Loucy (cell line): ENCODE measurements around the gene CNTROB.

Experiments
- H2AFZ ChIP-seq: fragments of 200-600 bp; sonication (generic); 2 replicates; pipeline ENCODE4 v1.6.0; 2016; ENCODE audit warnings: antibody characterized with exemption, mild to moderate bottlenecking, low read length, moderate library complexity
- H3F3A ChIP-seq: fragments of 200-600 bp; 2 replicates; pipeline ENCODE4 v1.6.0; 2016; ENCODE audit warnings: antibody characterized with exemption, low read depth, mild to moderate bottlenecking
- H3K27me3 ChIP-seq: fragments of 200-600 bp; sonication (generic); 2 replicates; pipeline ENCODE4 v1.6.1; 2014; ENCODE audit warnings: low read length, mild to moderate bottlenecking; ENCODE audit not compliant: insufficient read depth, poor library complexity, severe bottlenecking
- H3K36me3 ChIP-seq: fragments of 200-600 bp; sonication (generic); 2 replicates; pipeline ENCODE4 v1.6.1; 2016; ENCODE audit warnings: low read length; ENCODE audit not compliant: insufficient read depth
- H3K4me1 ChIP-seq: fragments of 200-600 bp; sonication (generic); 2 replicates; pipeline ENCODE4 v1.5.1; 2014; ENCODE audit warnings: low read length, mild to moderate bottlenecking; ENCODE audit not compliant: insufficient read depth, poor library complexity, severe bottlenecking
- H3K4me2 ChIP-seq: fragments of 200-600 bp; sonication (generic); 2 replicates; pipeline ENCODE4 v1.6.0; 2014; ENCODE audit warnings: antibody characterized with exemption, low read length, low read depth, mild to moderate bottlenecking; ENCODE audit not compliant: poor library complexity, severe bottlenecking
- H3K4me3 ChIP-seq: fragments of 200-600 bp; sonication (generic); 2 replicates; pipeline ENCODE4 v1.5.1; 2014; ENCODE audit warnings: low read length, mild to moderate bottlenecking, mixed read lengths; ENCODE audit not compliant: poor library complexity, severe bottlenecking
- H3K79me2 ChIP-seq: fragments of 200-600 bp; sonication (generic); 2 replicates; pipeline ENCODE4 v1.6.1; 2014; ENCODE audit warnings: low read length; ENCODE audit not compliant: insufficient read depth
- H3K9ac ChIP-seq: fragments of 200-600 bp; sonication (generic); 2 replicates; pipeline ENCODE4 v1.6.0; 2014; ENCODE audit warnings: mild to moderate bottlenecking, low read depth, low read length, moderate library complexity; ENCODE audit not compliant: poor library complexity, severe bottlenecking
- H3K9me2 ChIP-seq: fragments of 200-600 bp; sonication (generic); replicated peaks from 2 replicates; pipeline ENCODE4 v1.6.1; 2016; ENCODE audit warnings: low read depth, low read length, mixed read lengths
- H3K9me3 ChIP-seq: fragments of 200-600 bp; sonication (generic); 2 replicates; pipeline ENCODE4 v1.6.1; 2014; ENCODE audit warnings: mild to moderate bottlenecking, antibody characterized with exemption, low read length, low read depth; ENCODE audit not compliant: insufficient read depth
- H4K20me1 ChIP-seq: fragments of 200-600 bp; sonication (generic); 2 replicates; pipeline ENCODE4 v1.6.0; 2014; ENCODE audit warnings: antibody characterized with exemption, low read length, mild to moderate bottlenecking; ENCODE audit not compliant: insufficient read depth, poor library complexity, severe bottlenecking
- EZH2phosphoT487 ChIP-seq: fragments of 200-600 bp; IDR thresholded peaks from 2 replicates; pipeline ENCODE4 v1.6.1; 2018; ENCODE audit warnings: antibody characterized with exemption, mild to moderate bottlenecking, moderate library complexity, borderline replicate concordance
- TF ChIP-seq, protein P1 (sequence below): fragments of 200-600 bp; sonication (generic); conservative IDR thresholded peaks from 2 replicates; pipeline ENCODE4 v1.5.1; 2014; ENCODE audit warnings: mild to moderate bottlenecking, antibody characterized with exemption, low read length

CNTROB gene

DNA sequence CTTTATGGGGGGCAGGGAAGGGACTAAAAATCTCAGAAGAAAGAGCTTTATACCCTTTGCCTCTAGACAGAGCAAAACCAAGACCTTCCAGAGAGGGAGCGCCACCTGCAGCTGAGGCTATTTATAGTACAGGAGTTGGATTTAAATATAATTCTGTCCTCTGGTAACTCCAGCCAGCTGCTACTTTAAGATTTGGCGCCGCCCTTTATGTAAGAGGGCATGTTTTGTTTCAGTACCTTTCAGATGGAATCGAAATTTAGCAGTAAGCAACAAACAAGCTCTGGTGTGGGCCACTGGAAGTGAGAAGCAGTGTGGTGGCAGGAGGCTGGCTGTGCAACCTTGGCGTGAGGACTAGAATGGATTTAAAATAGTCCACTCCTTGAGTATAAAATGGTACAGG, 65.2 kb downstream of the CNTROB start:
- H3K4me3 ChIP-seq: no peak overlapping the region
- H2AFZ ChIP-seq: peak overlapping the region; percentile 21
- H3F3A ChIP-seq: no peaks in the 10 kb centered on the region
- no peaks in the 10 kb centered on the region for H3K36me3 ChIP-seq
- H4K20me1 ChIP-seq: no peaks in the 10 kb centered on the region
- peak overlapping the region; percentile 16 for H3K4me2 ChIP-seq
- H3K4me1 ChIP-seq: peaks cover 3% of the 10 kb centered on the region
- TF ChIP-seq, protein P1, sequence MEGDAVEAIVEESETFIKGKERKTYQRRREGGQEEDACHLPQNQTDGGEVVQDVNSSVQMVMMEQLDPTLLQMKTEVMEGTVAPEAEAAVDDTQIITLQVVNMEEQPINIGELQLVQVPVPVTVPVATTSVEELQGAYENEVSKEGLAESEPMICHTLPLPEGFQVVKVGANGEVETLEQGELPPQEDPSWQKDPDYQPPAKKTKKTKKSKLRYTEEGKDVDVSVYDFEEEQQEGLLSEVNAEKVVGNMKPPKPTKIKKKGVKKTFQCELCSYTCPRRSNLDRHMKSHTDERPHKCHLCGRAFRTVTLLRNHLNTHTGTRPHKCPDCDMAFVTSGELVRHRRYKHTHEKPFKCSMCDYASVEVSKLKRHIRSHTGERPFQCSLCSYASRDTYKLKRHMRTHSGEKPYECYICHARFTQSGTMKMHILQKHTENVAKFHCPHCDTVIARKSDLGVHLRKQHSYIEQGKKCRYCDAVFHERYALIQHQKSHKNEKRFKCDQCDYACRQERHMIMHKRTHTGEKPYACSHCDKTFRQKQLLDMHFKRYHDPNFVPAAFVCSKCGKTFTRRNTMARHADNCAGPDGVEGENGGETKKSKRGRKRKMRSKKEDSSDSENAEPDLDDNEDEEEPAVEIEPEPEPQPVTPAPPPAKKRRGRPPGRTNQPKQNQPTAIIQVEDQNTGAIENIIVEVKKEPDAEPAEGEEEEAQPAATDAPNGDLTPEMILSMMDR: peak; percentile 84
- TF ChIP-seq EZH2phosphoT487: no peak
- no peaks in the 10 kb centered on the region for H3K9me3 ChIP-seq
- H3K9ac ChIP-seq: no peak overlapping the region
- no peaks in the 10 kb centered on the region for H3K9me2 ChIP-seq
- no peaks in the 10 kb centered on the region for H3K79me2 ChIP-seq
- H3K27me3 ChIP-seq: no peaks in the 10 kb centered on the region
